ENCODE results near the gene GAS7. TPM values are rescaled to one million over a fixed set of nuclear protein-coding genes. Genes with fewer than 3 reads are reported as not detected.

Gene GAS7
- polyA plus RNA-seq, 1 donor (not counting 4 experiments of a cell fraction or from before 2014, with no cell fraction given): 0.10 TPM

DNA sequence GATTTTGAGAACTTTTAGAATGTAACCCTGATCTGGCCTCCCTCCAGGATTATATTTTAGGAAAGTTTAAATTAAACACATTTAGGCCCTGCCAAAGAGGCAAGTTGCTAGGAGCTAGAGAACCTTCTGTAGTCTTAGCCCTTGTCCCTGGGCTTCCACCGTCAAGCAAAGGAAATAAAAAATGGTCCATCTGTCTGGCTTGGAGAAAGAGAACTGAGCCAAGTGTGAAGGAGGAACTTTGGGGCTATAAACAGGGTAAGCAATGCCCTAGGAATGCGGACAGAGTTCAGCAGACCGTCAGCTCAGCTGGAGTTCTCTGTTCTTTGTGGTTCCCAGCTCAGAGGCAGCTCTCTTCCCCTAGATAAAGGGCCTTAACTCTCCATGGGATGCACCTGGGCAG is 323.0 kb downstream of the GAS7 start:
- no peaks in the 10 kb centered on the region for H3K79me2 ChIP-seq (ENCODE audit: control insufficient read depth, insufficient read depth, low read length)
- dilution Hi-C loops (cut with MboI; ENCODE audit: extremely low pct_ligation_motif_present, low sequenced_read_pairs): no loop called here
- no peaks in the 10 kb centered on the region for H3K9me1 ChIP-seq (ENCODE audit: control insufficient read depth, extremely low read depth, insufficient read depth, low read length)
- no peaks in the 10 kb centered on the region for H3K9me3 ChIP-seq (ENCODE audit: control insufficient read depth, low read depth, low read length)
- no peak overlapping the region for H3K4me2 ChIP-seq (ENCODE audit: control insufficient read depth, extremely low read depth, insufficient read depth, low read depth, low read length)
- no peaks in the 10 kb centered on the region for H3K36me3 ChIP-seq (ENCODE audit: control insufficient read depth in 2 of 2, extremely low read depth in 1 of 2, insufficient read depth in 2 of 2, low read length in 2 of 2)
- H4K20me1 ChIP-seq (ENCODE audit: control insufficient read depth, extremely low read depth, insufficient read depth, low read length): no peaks in the 10 kb centered on the region
- no peaks in the 10 kb centered on the region for H3K4me1 ChIP-seq (ENCODE audit: control insufficient read depth, extremely low read depth, insufficient read depth, low read length)
- TF ChIP-seq, protein P1, sequence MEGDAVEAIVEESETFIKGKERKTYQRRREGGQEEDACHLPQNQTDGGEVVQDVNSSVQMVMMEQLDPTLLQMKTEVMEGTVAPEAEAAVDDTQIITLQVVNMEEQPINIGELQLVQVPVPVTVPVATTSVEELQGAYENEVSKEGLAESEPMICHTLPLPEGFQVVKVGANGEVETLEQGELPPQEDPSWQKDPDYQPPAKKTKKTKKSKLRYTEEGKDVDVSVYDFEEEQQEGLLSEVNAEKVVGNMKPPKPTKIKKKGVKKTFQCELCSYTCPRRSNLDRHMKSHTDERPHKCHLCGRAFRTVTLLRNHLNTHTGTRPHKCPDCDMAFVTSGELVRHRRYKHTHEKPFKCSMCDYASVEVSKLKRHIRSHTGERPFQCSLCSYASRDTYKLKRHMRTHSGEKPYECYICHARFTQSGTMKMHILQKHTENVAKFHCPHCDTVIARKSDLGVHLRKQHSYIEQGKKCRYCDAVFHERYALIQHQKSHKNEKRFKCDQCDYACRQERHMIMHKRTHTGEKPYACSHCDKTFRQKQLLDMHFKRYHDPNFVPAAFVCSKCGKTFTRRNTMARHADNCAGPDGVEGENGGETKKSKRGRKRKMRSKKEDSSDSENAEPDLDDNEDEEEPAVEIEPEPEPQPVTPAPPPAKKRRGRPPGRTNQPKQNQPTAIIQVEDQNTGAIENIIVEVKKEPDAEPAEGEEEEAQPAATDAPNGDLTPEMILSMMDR (optimal IDR thresholded peaks at IDR 0.05 in 1 of 3, IDR thresholded peaks at IDR 0.05 in 1 of 3, conservative IDR thresholded peaks at IDR 0.05 in 1 of 3; ENCODE audit: extremely low read depth in 1 of 3, insufficient read depth in 2 of 3, low read length in 3 of 3): no peak
- TF ChIP-seq EZH2 (IDR thresholded peaks at IDR 0.05; ENCODE audit: low read length): no peak
- no peak overlapping the region for H3K27ac ChIP-seq (ENCODE audit: control insufficient read depth, insufficient read depth, low read length)
- DNase-seq (ENCODE audit: low read depth, low spot score): no peak
- H3K27me3 ChIP-seq (ENCODE audit: control insufficient read depth, extremely low read depth, insufficient read depth, low read length): no peaks in the 10 kb centered on the region
- H3K4me3 ChIP-seq (ENCODE audit: control insufficient read depth in 2 of 3, extremely low read depth in 1 of 3, insufficient read depth in 2 of 3, low read depth in 1 of 3, low read length in 3 of 3): no peak overlapping the region
- FAIRE-seq: no peak
- no peak overlapping the region for H3K9ac ChIP-seq (ENCODE audit: control insufficient read depth, extremely low read depth, insufficient read depth, low read length)
- H2AFZ ChIP-seq (ENCODE audit: control insufficient read depth, low read length): no peak overlapping the region

DNA sequence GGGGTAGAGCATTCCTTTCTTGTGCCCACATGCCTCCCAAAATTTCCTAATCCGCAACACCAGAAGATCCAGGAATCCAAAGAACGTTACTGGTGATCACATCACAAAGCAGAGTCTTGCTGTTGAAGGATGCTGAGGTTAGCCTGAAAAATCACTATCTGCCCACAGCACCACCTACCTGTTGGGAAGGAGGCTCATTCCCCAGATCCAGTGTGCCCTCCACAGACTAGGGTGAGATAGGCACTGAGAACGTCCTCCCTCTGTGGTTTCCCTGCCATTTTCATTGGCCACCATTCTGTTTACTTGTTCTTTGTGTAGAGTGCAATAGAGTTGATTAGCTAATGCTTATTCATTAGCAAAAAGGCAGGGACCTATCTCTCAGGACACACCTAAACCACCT is 323.7 kb downstream of the GAS7 start:
- no peaks in the 10 kb centered on the region for H3K4me1 ChIP-seq (ENCODE audit: control insufficient read depth, extremely low read depth, insufficient read depth, low read length)
- H4K20me1 ChIP-seq (ENCODE audit: control insufficient read depth, extremely low read depth, insufficient read depth, low read length): no peaks in the 10 kb centered on the region
- dilution Hi-C loops (cut with MboI; ENCODE audit: extremely low pct_ligation_motif_present, low sequenced_read_pairs): no loop called here
- H3K79me2 ChIP-seq (ENCODE audit: control insufficient read depth, insufficient read depth, low read length): no peaks in the 10 kb centered on the region
- H3K9me1 ChIP-seq (ENCODE audit: control insufficient read depth, extremely low read depth, insufficient read depth, low read length): no peaks in the 10 kb centered on the region
- no peak overlapping the region for H3K4me3 ChIP-seq (ENCODE audit: control insufficient read depth in 2 of 3, extremely low read depth in 1 of 3, insufficient read depth in 2 of 3, low read depth in 1 of 3, low read length in 3 of 3)
- FAIRE-seq (no peak), DNase-seq (ENCODE audit: low read depth, low spot score) (no peak)
- TF ChIP-seq, protein P1 (optimal IDR thresholded peaks at IDR 0.05 in 1 of 3, IDR thresholded peaks at IDR 0.05 in 1 of 3, conservative IDR thresholded peaks at IDR 0.05 in 1 of 3; ENCODE audit: extremely low read depth in 1 of 3, insufficient read depth in 2 of 3, low read length in 3 of 3): no peak
- no peak for TF ChIP-seq EZH2 (IDR thresholded peaks at IDR 0.05; ENCODE audit: low read length)
- no peak overlapping the region for H3K4me2 ChIP-seq (ENCODE audit: control insufficient read depth, extremely low read depth, insufficient read depth, low read depth, low read length)
- no peaks in the 10 kb centered on the region for H3K36me3 ChIP-seq (ENCODE audit: control insufficient read depth in 2 of 2, extremely low read depth in 1 of 2, insufficient read depth in 2 of 2, low read length in 2 of 2)
- H3K27me3 ChIP-seq (ENCODE audit: control insufficient read depth, extremely low read depth, insufficient read depth, low read length): no peaks in the 10 kb centered on the region
- no peaks in the 10 kb centered on the region for H3K9me3 ChIP-seq (ENCODE audit: control insufficient read depth, low read depth, low read length)
- no peak overlapping the region for H3K27ac ChIP-seq (ENCODE audit: control insufficient read depth, insufficient read depth, low read length)
- H3K9ac ChIP-seq (ENCODE audit: control insufficient read depth, extremely low read depth, insufficient read depth, low read length): no peak overlapping the region
- H2AFZ ChIP-seq (ENCODE audit: control insufficient read depth, low read length): no peak overlapping the region

Measured in keratinocyte (primary cell).